CD14-positive monocyte (primary cell): ENCODE measurements around the gene SCAPER. TPM values are rescaled to one million over a fixed set of nuclear protein-coding genes. Genes with fewer than 3 reads are reported as not detected.

Experiments used
- DNase-seq, 3 donors: peaks; one replicate each; pipeline ENCODE4 v3.0.0-alpha.2; 2011 to 2022
- H2AFZ ChIP-seq: 2 replicates; pipeline ENCODE4 v1.6.0; 2012; ENCODE audit warnings: mild to moderate bottlenecking, low read depth, low read length, inconsistent platforms; ENCODE audit not compliant: insufficient read depth, poor library complexity, severe bottlenecking
- H3K27ac ChIP-seq, 2 donors: 1 replicate in 1 of 2; 2 replicates in 1 of 2; pipeline ENCODE4 v1.5.1; 2012 to 2013; ENCODE audit warnings: low read length in 2 of 2, control low read depth in 1 of 2, inconsistent platforms in 1 of 2, low read depth in 1 of 2, mild to moderate bottlenecking in 1 of 2
- H3K27me3 ChIP-seq, 2 donors: one replicate each; pipeline versions ENCODE4 v1.6.0 to v1.6.1; 2011 to 2013; ENCODE audit warnings: low read length in 2 of 2; ENCODE audit not compliant: control insufficient read depth in 2 of 2, insufficient read depth in 2 of 2
- H3K36me3 ChIP-seq, 2 donors: replicated peaks in 1 of 2; 1 replicate in 1 of 2; 2 replicates in 1 of 2; pipeline versions ENCODE4 v1.5.1 to v1.6.1; 2012 to 2013; ENCODE audit warnings: low read length in 2 of 2, control low read depth in 1 of 2, inconsistent platforms in 1 of 2, mild to moderate bottlenecking in 1 of 2; ENCODE audit not compliant: insufficient read depth in 2 of 2, control insufficient read depth in 1 of 2
- H3K4me1 ChIP-seq, 2 donors: 1 replicate in 1 of 2; 2 replicates in 1 of 2; pipeline versions ENCODE4 v1.5.1 to v1.6.1; 2012 to 2013; ENCODE audit warnings: low read length in 2 of 2, control low read depth in 1 of 2, inconsistent platforms in 1 of 2, mild to moderate bottlenecking in 1 of 2, moderate library complexity in 1 of 2; ENCODE audit not compliant: insufficient read depth in 2 of 2, control insufficient read depth in 1 of 2
- H3K4me2 ChIP-seq: replicated peaks from 2 replicates; pipeline ENCODE3; 2012; ENCODE audit warnings: low read length, moderate library complexity, mild to moderate bottlenecking; ENCODE audit not compliant: poor library complexity, severe bottlenecking; ENCODE audit errors: extremely low read depth
- H3K4me3 ChIP-seq, 3 experiments: fragments of 200-600 bp in 1 of 3; sonication (generic) in 1 of 3; replicated peaks in 1 of 3; 1 replicate in 2 of 3; 2 replicates in 1 of 3; pipeline ENCODE4 v1.5.1; 2011 to 2013; ENCODE audit warnings: low read length in 3 of 3, mild to moderate bottlenecking in 3 of 3, control low read depth in 2 of 3, low read depth in 2 of 3, inconsistent platforms in 1 of 3, moderate library complexity in 1 of 3
- H3K79me2 ChIP-seq: 2 replicates; pipeline ENCODE4 v1.6.0; 2012; ENCODE audit warnings: mild to moderate bottlenecking, control low read depth, inconsistent platforms, low read length, moderate library complexity; ENCODE audit not compliant: insufficient read depth
- H3K9ac ChIP-seq: 2 replicates; pipeline ENCODE4 v1.6.0; 2017; ENCODE audit warnings: low read length, mild to moderate bottlenecking; ENCODE audit not compliant: insufficient read depth, poor library complexity, severe bottlenecking
- H3K9me3 ChIP-seq, 2 donors: replicated peaks in 1 of 2; 1 replicate in 1 of 2; 2 replicates in 1 of 2; pipeline versions ENCODE4 v1.5.1 to v1.6.1; 2012 to 2013; ENCODE audit warnings: low read length in 2 of 2, control low read depth in 1 of 2; ENCODE audit not compliant: control insufficient read depth in 1 of 2, insufficient read depth in 1 of 2
- H4K20me1 ChIP-seq: 2 replicates; pipeline ENCODE4 v1.6.0; 2012; ENCODE audit warnings: mild to moderate bottlenecking, low read length, control low read depth, moderate library complexity; ENCODE audit not compliant: insufficient read depth
- H3K27ac Mint-ChIP-seq, 7 donors: one replicate each; pipeline ENCODE4 v1.8.0; 2020; ENCODE audit warnings: mild to moderate bottlenecking in 7 of 7, mixed read lengths in 7 of 7, moderate library complexity in 6 of 7, inconsistent platforms in 2 of 7
- H3K27me3 Mint-ChIP-seq, 3 donors: one replicate each; pipeline ENCODE4 v1.8.0; 2021 to 2022; ENCODE audit warnings: low read depth in 3 of 3, mild to moderate bottlenecking in 3 of 3, mixed read lengths in 3 of 3, moderate library complexity in 3 of 3, inconsistent platforms in 1 of 3
- H3K36me3 Mint-ChIP-seq, 2 donors: one replicate each; pipeline ENCODE4 v1.8.0; 2020; ENCODE audit warnings: mixed read lengths in 2 of 2, inconsistent platforms in 1 of 2, mild to moderate bottlenecking in 1 of 2
- H3K4me1 Mint-ChIP-seq: one replicate; pipeline ENCODE4 v1.8.0; 2020; ENCODE audit warnings: mild to moderate bottlenecking, mixed read lengths
- H3K4me3 Mint-ChIP-seq, 2 donors: one replicate each; pipeline ENCODE4 v1.8.0; 2020; ENCODE audit warnings: mild to moderate bottlenecking in 2 of 2, mixed read lengths in 2 of 2, moderate library complexity in 1 of 2
- H3K9me3 Mint-ChIP-seq, 7 donors: one replicate each; pipeline ENCODE4 v1.8.0; 2020 to 2022; ENCODE audit warnings: mixed read lengths in 7 of 7, mild to moderate bottlenecking in 6 of 7, moderate library complexity in 6 of 7, inconsistent platforms in 2 of 7
- CTCF ChIP-seq: fragments of 200-600 bp; IDR thresholded peaks from one replicate; pipeline ENCODE4 v1.8.0; 2022; ENCODE audit warnings: antibody characterized with exemption, mild to moderate bottlenecking
- WGBS: methylation state at CpG from one replicate; pipeline ENCODE4 v1.1.5; 2013; ENCODE audit warnings: missing lambda C conversion rate; ENCODE audit not compliant: insufficient coverage; 5-methylcytosine and 5-hydroxymethylcytosine counted together
- intact Hi-C, 2 donors: fragments of 100-400 bp; cut with micrococcal nuclease; formaldehyde crosslinking; loops; one replicate each; pipeline versions ENCODE4 v1.15.0 to v1.15.1; 2023
- polyA plus RNA-seq, 3 donors: library from polyadenylated mRNA; depleted of rRNA in 1 of 3; unstranded in 2 of 3; stranded (reverse) in 1 of 3; fragments of 300-500 nt in 2 of 3; fragments of >200 nt in 1 of 3; fragmentation: Illumina TruSeq in 2 of 3; gene quantifications; 1 replicate in 2 of 3; 2 replicates in 1 of 3; pipeline ENCODE4 v1.2.3, GENCODE V29; 2012 to 2021

Gene SCAPER
- polyA plus RNA-seq, 3 donors, result 2.5 to 5.4 (median 4.2) TPM

- peaks cover 12 to 14% of the 10 kb centered on the region in 2 donors for H3K36me3 Mint-ChIP-seq
- H3K36me3 ChIP-seq, result peaks cover 0 to 9% of the 10 kb centered on the region in 2 donors
- peaks cover 0 to 7% (median 4%) of the 10 kb centered on the region in 7 donors for H3K9me3 Mint-ChIP-seq
- no peak for DNase-seq
- no peaks in the 10 kb centered on the region for H4K20me1 ChIP-seq
- no peak for TF ChIP-seq CTCF
- no peaks in the 10 kb centered on the region for H3K79me2 ChIP-seq
- no peak overlapping the region for H3K27ac ChIP-seq
- H3K4me3 ChIP-seq, result no peak overlapping the region
- peaks cover 0 to 2% of the 10 kb centered on the region in 2 donors for H3K9me3 ChIP-seq
- no peaks in the 10 kb centered on the region for H3K27me3 ChIP-seq
- H3K4me1 Mint-ChIP-seq, result peaks cover 19% of the 10 kb centered on the region
- intact Hi-C loops, result no loop called here
- no peak overlapping the region for H3K9ac ChIP-seq
- no peak overlapping the region for H2AFZ ChIP-seq
- peaks cover 0 to 1% (median 0%) of the 10 kb centered on the region in 3 donors for H3K27me3 Mint-ChIP-seq
- H3K27ac Mint-ChIP-seq, result peak overlapping the region in 1 of 7 donors; percentile 17
- no peak overlapping the region for H3K4me3 Mint-ChIP-seq
- H3K4me1 ChIP-seq, result peaks cover 10 to 13% of the 10 kb centered on the region in 2 donors
- H3K4me2 ChIP-seq, result no peak overlapping the region
Observed at GRCh38 chr15:76572983-76573314, 332.2 kb downstream of the SCAPER start.

DNA sequence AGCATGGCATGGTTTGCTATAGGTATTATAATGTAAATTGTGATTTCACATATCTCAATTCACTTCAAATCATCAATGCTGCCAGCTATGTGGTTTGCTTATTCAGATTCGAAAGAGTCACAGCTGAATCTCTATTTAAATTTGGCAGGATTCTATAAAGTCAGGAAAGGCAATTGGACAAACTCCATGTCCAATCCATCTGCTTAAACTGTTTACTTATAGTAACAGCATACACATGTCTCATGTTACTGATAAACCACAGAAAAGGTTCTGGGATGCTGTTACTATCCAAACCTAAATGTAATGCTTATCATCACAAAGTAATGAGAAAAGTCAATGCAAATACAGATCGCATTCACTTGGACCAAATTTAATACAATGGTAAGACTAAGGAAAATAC, 338.9 kb downstream of the SCAPER start:
- Mint-ChIP-seq H3K36me3 (peaks cover 12% of the 10 kb centered on the region in 2 donors), H3K27me3 (peaks cover 0 to 1% (median 0%) of the 10 kb centered on the region in 3 donors), H3K9me3 (peaks cover 0 to 15% (median 7%) of the 10 kb centered on the region in 7 donors), H3K27ac (no peak overlapping the region), H3K4me1 (no peaks in the 10 kb centered on the region), H3K4me3 (no peak overlapping the region)
- intact Hi-C loops, result no loop called here
- H3K36me3 ChIP-seq, result peaks cover 0 to 9% of the 10 kb centered on the region in 2 donors
- no peak for DNase-seq
- H3K27ac ChIP-seq, result no peak overlapping the region
- no CpG with 5 or more reads among the region's 2 CpGs for WGBS
- H3K79me2 ChIP-seq, result no peaks in the 10 kb centered on the region
- H2AFZ ChIP-seq, result no peak overlapping the region
- no peak for TF ChIP-seq CTCF
- no peaks in the 10 kb centered on the region for H4K20me1 ChIP-seq
- H3K27me3 ChIP-seq, result no peaks in the 10 kb centered on the region
- no peaks in the 10 kb centered on the region for H3K9me3 ChIP-seq
- no peaks in the 10 kb centered on the region for H3K4me1 ChIP-seq
- no peak overlapping the region for H3K4me3 ChIP-seq
- no peak overlapping the region for H3K4me2 ChIP-seq
- H3K9ac ChIP-seq, result no peak overlapping the region
